PC-3 (cell line): ENCODE results near the gene CRTC1. TPM values are rescaled to one million over a fixed set of nuclear protein-coding genes. Genes with fewer than 3 reads are reported as not detected.

ENCODE experiments used
- ATAC-seq: fragments of 200-7000 bp; cut with Tn5 transposase; 2 replicates; pipeline ENCODE4 v1.9.1; 2020; ENCODE audit warnings: mild to moderate bottlenecking, moderate library complexity
- BruUV-seq: library from RNA; stranded (reverse); fragments of 400-500 nt; replicated peaks from 2 replicates; lab custom pipeline; 2021; lab: Mats Ljungman, UMichigan
- CTCF ChIA-PET: fragments of 300-600 bp; sonication (Branson Sonifier 250); formaldehyde crosslinking; loops from one replicate; lab custom pipeline; 2022; ENCODE audit warnings: antibody characterized with exemption; lab: Charles Lee
- POLR2A ChIA-PET: fragments of 300-600 bp; sonication (Branson Sonifier 250); formaldehyde crosslinking; loops from one replicate; lab custom pipeline; 2022; ENCODE audit warnings: antibody characterized with exemption; ENCODE audit not compliant: unreplicated experiment; lab: Charles Lee
- DNase-seq: peaks from one replicate; pipeline ENCODE4 v3.0.0-alpha.2; 2015
- H2AFZ ChIP-seq: fragments of 300-600 bp; sonication (generic); 2 replicates; pipeline ENCODE4 v1.6.0; 2016; ENCODE audit warnings: antibody characterized with exemption, low read length
- H3F3A ChIP-seq: fragments of 300-600 bp; sonication (generic); one replicate; pipeline ENCODE4 v1.6.0; 2017; ENCODE audit warnings: antibody characterized with exemption, low read length, control low read depth, mild to moderate bottlenecking; ENCODE audit not compliant: unreplicated experiment
- H3K27ac ChIP-seq: fragments of 300-600 bp; sonication (generic); 2 replicates; pipeline ENCODE4 v1.5.1; 2016; ENCODE audit warnings: mild to moderate bottlenecking, low read length
- H3K27me3 ChIP-seq: fragments of 300-600 bp; sonication (generic); 2 replicates; pipeline ENCODE4 v1.6.1; 2016; ENCODE audit warnings: low read length, mixed read lengths
- H3K36me3 ChIP-seq: fragments of 300-600 bp; sonication (generic); 2 replicates; pipeline ENCODE4 v1.6.1; 2016; ENCODE audit warnings: low read depth, mixed run types, low read length, mixed read lengths
- H3K4me1 ChIP-seq: fragments of 300-600 bp; sonication (generic); 2 replicates; pipeline ENCODE4 v1.5.1; 2016; ENCODE audit warnings: low read length; ENCODE audit not compliant: insufficient read depth
- H3K4me2 ChIP-seq: fragments of 300-600 bp; sonication (generic); 2 replicates; pipeline ENCODE4 v1.6.0; 2016; ENCODE audit warnings: low read length
- H3K4me3 ChIP-seq: fragments of 300-600 bp; sonication (generic); 2 replicates; pipeline ENCODE4 v1.5.1; 2016; ENCODE audit warnings: mild to moderate bottlenecking, low read length, mixed read lengths
- H3K79me2 ChIP-seq: fragments of 300-600 bp; sonication (generic); 2 replicates; pipeline ENCODE4 v1.6.1; 2017; ENCODE audit warnings: low read length, mixed read lengths
- H3K9ac ChIP-seq: fragments of 300-600 bp; sonication (generic); 2 replicates; pipeline ENCODE4 v1.6.0; 2016; ENCODE audit warnings: mild to moderate bottlenecking, low read length
- H3K9me2 ChIP-seq: fragments of 300-600 bp; sonication (generic); replicated peaks from 2 replicates; pipeline ENCODE4 v1.6.1; 2016; ENCODE audit warnings: mixed run types, low read length, mixed read lengths
- H3K9me3 ChIP-seq: fragments of 300-600 bp; sonication (generic); 2 replicates; pipeline ENCODE4 v1.6.1; 2016; ENCODE audit warnings: low read length, mixed read lengths
- H4K20me1 ChIP-seq: fragments of 300-600 bp; sonication (generic); 2 replicates; pipeline ENCODE4 v1.6.1; 2016; ENCODE audit warnings: low read length, mixed read lengths
- CTCF ChIP-seq: fragments of 300-600 bp; sonication (generic); conservative IDR thresholded peaks from 2 replicates; pipeline ENCODE4 v1.5.1; 2017; ENCODE audit warnings: antibody characterized with exemption, low read depth, mild to moderate bottlenecking, low read length
- EZH2 ChIP-seq: fragments of 300-600 bp; sonication (generic); IDR thresholded peaks from one replicate; pipeline ENCODE4 v1.6.1; 2017; ENCODE audit warnings: antibody characterized with exemption, mild to moderate bottlenecking, low read length; ENCODE audit not compliant: unreplicated experiment
- EZH2phosphoT487 ChIP-seq: fragments of 300-600 bp; sonication (generic); IDR thresholded peaks from 2 replicates; pipeline ENCODE4 v1.6.1; 2018; ENCODE audit warnings: mild to moderate bottlenecking, antibody characterized with exemption, low read length, borderline replicate concordance
- intact Hi-C: fragments of 100-400 bp; cut with micrococcal nuclease; formaldehyde crosslinking; loops from 2 replicates; pipeline ENCODE4 v1.9.0; 2023
- total RNA-seq: library from RNA; depleted of rRNA; stranded (reverse); fragments of >200 nt; gene quantifications from 2 replicates; pipeline ENCODE4 v1.2.3, GENCODE V29; 2014

CRTC1 gene
- total RNA-seq, 1 experiment from 2014 or later, result 6.7 TPM

GRCh38 chr19:18749362-18750231 lies 66.1 kb downstream of the CRTC1 start:
- no peaks in the 10 kb centered on the region for H4K20me1 ChIP-seq
- no peak overlapping the region for H3K4me2 ChIP-seq
- TF ChIP-seq EZH2phosphoT487 (no peak), CTCF (no peak), EZH2 (no peak)
- ATAC-seq, result no peak
- no peaks in the 10 kb centered on the region for H3K4me1 ChIP-seq
- CTCF ChIA-PET, result no interaction called here
- TSS peak; percentile 20 for BruUV-seq
- H3K79me2 ChIP-seq, result no peaks in the 10 kb centered on the region
- no peak overlapping the region for H2AFZ ChIP-seq
- H3K9me3 ChIP-seq, result no peaks in the 10 kb centered on the region
- POLR2A ChIA-PET, result no interaction called here
- no peak overlapping the region for H3K27ac ChIP-seq
- H3F3A ChIP-seq, result no peaks in the 10 kb centered on the region
- no peak overlapping the region for H3K9ac ChIP-seq
- H3K9me2 ChIP-seq, result no peaks in the 10 kb centered on the region
- DNase-seq, result no peak
- H3K36me3 ChIP-seq, result no peaks in the 10 kb centered on the region
- no peaks in the 10 kb centered on the region for H3K27me3 ChIP-seq
- intact Hi-C loops, result no loop called here
- H3K4me3 ChIP-seq, result no peak overlapping the region

- no peaks in the 10 kb centered on the region for H3F3A ChIP-seq
- TF ChIP-seq CTCF, result no peak
- TF ChIP-seq EZH2, result no peak
- TF ChIP-seq EZH2phosphoT487, result no peak
- no peaks in the 10 kb centered on the region for H3K9me3 ChIP-seq
- intact Hi-C loops, result no loop called here
- no peak overlapping the region for H2AFZ ChIP-seq
- H3K9me2 ChIP-seq, result no peaks in the 10 kb centered on the region
- no peak overlapping the region for H3K4me2 ChIP-seq
- DNase-seq (no peak), ATAC-seq (no peak)
- H3K9ac ChIP-seq, result no peak overlapping the region
- no peak overlapping the region for H3K4me3 ChIP-seq
- no peaks in the 10 kb centered on the region for H4K20me1 ChIP-seq
- CTCF ChIA-PET, result no interaction called here
- H3K79me2 ChIP-seq, result no peaks in the 10 kb centered on the region
- POLR2A ChIA-PET, result no interaction called here
- no peaks in the 10 kb centered on the region for H3K27me3 ChIP-seq
- no TSS peak for BruUV-seq
- no peak overlapping the region for H3K27ac ChIP-seq
- no peaks in the 10 kb centered on the region for H3K4me1 ChIP-seq
- no peaks in the 10 kb centered on the region for H3K36me3 ChIP-seq
Measured at GRCh38 chr19:18750295-18750970, 67.0 kb downstream of the CRTC1 start.
